ENCODE data around the gene NIBAN1. TPM values are rescaled to one million over a fixed set of nuclear protein-coding genes. Genes with fewer than 3 reads are reported as not detected.

The NIBAN1 gene
- total and polyA plus RNA-seq, 2 of the 8 experiments (the other 6 are each of a cell fraction or from before 2014, with no cell fraction given): 5.7 to 15.2 TPM

DNA sequence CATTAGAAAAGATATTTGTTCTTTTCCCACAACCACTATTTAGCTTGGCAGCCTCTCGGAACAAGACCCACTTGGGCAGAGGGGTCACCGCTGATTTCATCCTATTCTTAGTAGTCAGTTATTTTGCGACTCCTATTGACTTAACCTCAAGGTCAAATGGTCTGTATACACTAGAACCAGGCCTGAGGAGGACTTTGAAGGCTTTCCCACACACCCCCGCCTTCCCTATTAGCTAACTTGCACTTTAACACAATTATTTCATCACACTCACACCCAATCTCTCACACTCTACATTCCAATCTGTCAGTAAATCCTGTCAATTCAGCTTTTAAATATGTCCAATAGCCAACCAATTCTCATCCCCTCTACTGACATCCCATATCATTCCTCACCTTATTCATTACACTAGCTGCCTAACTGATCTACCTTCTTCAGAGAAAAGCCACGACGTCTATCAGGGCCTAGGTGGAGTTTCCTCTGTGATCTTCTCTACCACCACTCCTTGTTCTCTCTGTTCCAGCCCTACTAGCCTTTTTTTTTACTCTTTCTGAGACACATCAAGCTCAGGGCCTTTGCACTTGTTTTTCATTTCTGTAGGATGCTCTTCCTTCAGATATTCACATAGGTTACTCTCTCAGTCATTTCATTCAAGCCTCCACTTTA lies 1.0 kb upstream of the NIBAN1 start:
- Histone ChIP-seq H3K23me2 (ENCODE audit: low read depth, low read length) (peaks cover 8% of the 10 kb centered on the region), H3K27ac (ENCODE audit: low read depth, low read length) (no peak overlapping the region), H3K56ac (replicated peaks; ENCODE audit: insufficient read length, low read depth, low read length) (peak overlapping the region; percentile 20), H4K5ac (ENCODE audit: insufficient read length, low read depth, low read length) (no peak overlapping the region), H3K4me3 (ENCODE audit: extremely low read depth in 1 of 4, insufficient read depth in 2 of 4, low read depth in 3 of 4, low read length in 4 of 4) (no peak overlapping the region), H3K9ac (replicated peaks in 1 of 4; ENCODE audit: extremely low read depth in 1 of 4, low read depth in 3 of 4, low read length in 3 of 4) (no peak overlapping the region), H4K20me1 (replicated peaks in 1 of 2; ENCODE audit: control insufficient read depth in 1 of 2, insufficient read depth in 2 of 2, low read length in 2 of 2) (no peaks in the 10 kb centered on the region), H3K4me2 (ENCODE audit: insufficient read depth in 1 of 2, low read depth in 2 of 2, low read length in 2 of 2) (peak overlapping the region in 1 of 2 experiments; percentile 82; a peak in 1 of 4 replicates), H3K27me3 (replicated peaks in 1 of 4; ENCODE audit: control insufficient read depth in 3 of 4, extremely low read depth in 1 of 4, insufficient read depth in 3 of 4, low read length in 3 of 4) (peaks cover 2 to 22% (median 14%) of the 10 kb centered on the region in 4 experiments), H2BK120ac (replicated peaks; ENCODE audit: low read depth, low read length) (no peak overlapping the region), H2BK12ac (ENCODE audit: low read depth, low read length) (no peak overlapping the region), H3K4me1 (replicated peaks in 1 of 4; ENCODE audit: control insufficient read depth in 3 of 4, insufficient read depth in 4 of 4, low read length in 3 of 4) (peaks cover 0 to 5% (median 0%) of the 10 kb centered on the region in 4 experiments; a peak in 2 of 7 replicates), H4K8ac (ENCODE audit: extremely low read depth, insufficient read depth, low read length) (no peak overlapping the region), H2BK5ac (ENCODE audit: low read depth, low read length) (no peak overlapping the region), H2BK20ac (ENCODE audit: low read length) (no peak overlapping the region), H3K18ac (ENCODE audit: extremely low read depth, low read length) (no peak overlapping the region), H3K23ac (ENCODE audit: insufficient read length) (no peak overlapping the region), H3K36me3 (ENCODE audit: control insufficient read depth in 2 of 4, insufficient read depth in 4 of 4, low read length in 3 of 4) (no peaks in the 10 kb centered on the region), H3K14ac (ENCODE audit: insufficient read length) (no peak overlapping the region), H2BK15ac (ENCODE audit: low read length) (no peak overlapping the region), H3K79me2 (ENCODE audit: control insufficient read depth in 1 of 2, insufficient read depth in 2 of 2, low read length in 2 of 2) (0 out of 4 replicates have a peak, but pooled peaks cover 0 to 5% of the 10 kb centered on the region in 2 experiments), H2AK5ac (ENCODE audit: low read depth, low read length) (no peak overlapping the region), H4K91ac (replicated peaks; ENCODE audit: insufficient read length, low read length) (no peak overlapping the region), H3K9me3 (ENCODE audit: insufficient read depth in 2 of 2, low read depth in 1 of 2, low read length in 1 of 2) (no peaks in the 10 kb centered on the region), H3K4ac (replicated peaks; ENCODE audit: insufficient read length, low read depth, low read length) (no peak overlapping the region), H2AFZ (ENCODE audit: low read length) (no peak overlapping the region), H3K79me1 (ENCODE audit: low read depth, low read length) (no peaks in the 10 kb centered on the region)
- CTCF ChIA-PET (ENCODE audit: partially characterized antibody): interaction anchor here (1.1 to 5.8 kb wide), 4 partner anchors 7 to 195 kb away, joined by 5 to 29 read pairs (median 14); no protein-coding TSS in a partner anchor
- DNase-seq (ENCODE audit: low read depth in 1 of 2, low spot score in 2 of 2): no peak
- POLR2A ChIA-PET (ENCODE audit: partially characterized antibody): interaction anchor here (1.0 to 3.9 kb wide), 3 partner anchors 9 to 18 kb away, joined by 3 to 23 read pairs (median 7); no protein-coding TSS in a partner anchor
- 85% methylated on average over 6 of the region's 6 CpGs; no CpG with 5 or more reads in 1 of the 2 experiments for WGBS, 2 experiments (ENCODE audit: extremely low coverage in 1 of 2, insufficient coverage in 1 of 2, insufficient read length in 1 of 2, insufficient replicate concordance in 2 of 2, low coverage in 1 of 2, low lambda C conversion rate in 2 of 2, missing lambda C conversion rate in 1 of 2)
- no peak for FAIRE-seq
- TF ChIP-seq NANOG (IDR thresholded peaks at IDR 0.05; ENCODE audit: insufficient read depth, low read depth, low read length, poor library complexity, severe bottlenecking): no peak
- TF ChIP-seq JUN (IDR thresholded peaks at IDR 0.05; ENCODE audit: low read depth, low read length): no peak
- TF ChIP-seq RXRA (IDR thresholded peaks at IDR 0.05; ENCODE audit: insufficient read depth, low read depth, low read length): no peak
- TF ChIP-seq NRF1 (IDR thresholded peaks at IDR 0.05; ENCODE audit: low read depth, low read length): no peak
- TF ChIP-seq CEBPB (IDR thresholded peaks at IDR 0.05; ENCODE audit: low read depth, low read length): no peak
- TF ChIP-seq, protein P1, sequence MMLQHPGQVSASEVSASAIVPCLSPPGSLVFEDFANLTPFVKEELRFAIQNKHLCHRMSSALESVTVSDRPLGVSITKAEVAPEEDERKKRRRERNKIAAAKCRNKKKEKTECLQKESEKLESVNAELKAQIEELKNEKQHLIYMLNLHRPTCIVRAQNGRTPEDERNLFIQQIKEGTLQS (IDR thresholded peaks at IDR 0.05; ENCODE audit: insufficient read depth, low read depth, low read length): no peak
- TF ChIP-seq SIN3A (conservative IDR thresholded peaks at IDR 0.05 in 1 of 2, IDR thresholded peaks at IDR 0.05 in 1 of 2; ENCODE audit: low read depth in 1 of 2, low read length in 2 of 2): no peak
- no peak for TF ChIP-seq BCL11A (IDR thresholded peaks at IDR 0.05; ENCODE audit: low read depth in 2 of 2, low read length in 2 of 2)
- TF ChIP-seq KDM1A (IDR thresholded peaks at IDR 0.05; ENCODE audit: borderline replicate concordance, low read length): no peak
- no peak for TF ChIP-seq POLR2A (IDR thresholded peaks at IDR 0.05; ENCODE audit: control extremely low read depth in 1 of 2, low read depth in 2 of 2, low read length in 2 of 2)
- TF ChIP-seq CHD2 (IDR thresholded peaks at IDR 0.05; ENCODE audit: low read length): no peak
- no peak for TF ChIP-seq FOSL1 (IDR thresholded peaks at IDR 0.05; ENCODE audit: insufficient read depth, low read depth, low read length)
- no peak for TF ChIP-seq TBP (IDR thresholded peaks at IDR 0.05; ENCODE audit: low read depth, low read length)
